SK-N-SH (cell line): Measurements from ENCODE around the gene TDRD5. TPM values are rescaled to one million over a fixed set of nuclear protein-coding genes. Genes with fewer than 3 reads are reported as not detected.

Experiments used
- CTCF ChIA-PET: fragments of 300-600, 350-600 bp; formaldehyde crosslinking; extraction: SDS; loops from one replicate; lab custom pipeline; 2021; lab: Yijun Ruan, JAX
- POLR2A ChIA-PET: fragments of 350-600 bp; sonication (Branson Sonifier 250); formaldehyde crosslinking; extraction: SDS; loops from one replicate; lab custom pipeline; 2020; ENCODE audit warnings: antibody characterized with exemption, inconsistent platforms; lab: Yijun Ruan, JAX
- DNase-seq: peaks from one replicate; pipeline ENCODE4 v3.0.0; 2012
- H2AFZ ChIP-seq: fragments of 200-600 bp; sonication (generic); 2 replicates; pipeline ENCODE4 v1.8.1; 2016; ENCODE audit warnings: antibody characterized with exemption, mild to moderate bottlenecking, low read depth
- H3F3A ChIP-seq: fragments of 200-600 bp; sonication (generic); replicated peaks from 2 replicates; pipeline ENCODE3; 2016; ENCODE audit warnings: antibody characterized with exemption, mild to moderate bottlenecking; ENCODE audit not compliant: insufficient read depth
- H3K27ac ChIP-seq, 2 experiments: fragments of 200-500 bp in 1 of 2; fragments of 200-600 bp in 1 of 2; sonication (Bioruptor generic) in 1 of 2; sonication (generic), shearing (Covaris generic) in 1 of 2; 2 replicates each; pipeline versions ENCODE4 v1.5.1 to v1.6.1; 2014 to 2016; ENCODE audit warnings: low read depth in 2 of 2, inconsistent platforms in 1 of 2, low read length in 1 of 2, mild to moderate bottlenecking in 1 of 2, mixed read lengths in 1 of 2
- H3K27me3 ChIP-seq: fragments of 200-600 bp; sonication (generic), shearing (Covaris generic); 2 replicates; pipeline ENCODE4 v1.6.1; 2016; ENCODE audit warnings: mixed run types; ENCODE audit not compliant: insufficient read depth
- H3K36me3 ChIP-seq, 2 experiments: fragments of 200-500 bp in 1 of 2; fragments of 200-600 bp in 1 of 2; sonication (Bioruptor generic) in 1 of 2; sonication (generic) in 1 of 2; replicated peaks in 1 of 2; 2 replicates each; pipeline versions ENCODE3 to v1.5.1; 2014 to 2016; ENCODE audit warnings: low read length in 1 of 2, mild to moderate bottlenecking in 1 of 2; ENCODE audit not compliant: insufficient read depth in 2 of 2, control insufficient read depth in 1 of 2
- H3K4me1 ChIP-seq, 2 experiments: fragments of 200-500 bp in 1 of 2; fragments of 200-600 bp in 1 of 2; sonication (Bioruptor generic) in 1 of 2; sonication (generic), shearing (Covaris generic) in 1 of 2; 2 replicates each; pipeline versions ENCODE4 v1.5.1 to v1.6.1; 2014 to 2016; ENCODE audit warnings: low read depth in 1 of 2, low read length in 1 of 2, mixed run types in 1 of 2; ENCODE audit not compliant: insufficient read depth in 2 of 2, control insufficient read depth in 1 of 2
- H3K4me2 ChIP-seq: fragments of 200-600 bp; sonication (generic), shearing (Covaris generic); 2 replicates; pipeline ENCODE4 v1.6.1; 2017; ENCODE audit warnings: mixed run types
- H3K4me3 ChIP-seq, 2 experiments: fragments of 200-500 bp in 1 of 2; fragments of 200-600 bp in 1 of 2; sonication (Bioruptor generic) in 1 of 2; sonication (generic), shearing (Covaris generic) in 1 of 2; 2 replicates each; pipeline versions ENCODE4 v1.5.1 to v1.8.1; 2014 to 2016; ENCODE audit warnings: low read depth in 2 of 2, inconsistent platforms in 1 of 2, low read length in 1 of 2, mild to moderate bottlenecking in 1 of 2, mixed read lengths in 1 of 2, moderate library complexity in 1 of 2
- H3K79me2 ChIP-seq: fragments of 200-600 bp; sonication (generic); 2 replicates; pipeline ENCODE4 v1.8.1; 2017; ENCODE audit warnings: mild to moderate bottlenecking; ENCODE audit not compliant: insufficient read depth
- H3K9ac ChIP-seq: fragments of 200-600 bp; sonication (generic); 2 replicates; pipeline ENCODE4 v1.6.1; 2017; ENCODE audit warnings: mixed run types
- H3K9me2 ChIP-seq: fragments of 200-600 bp; sonication (generic); 2 replicates; pipeline ENCODE4 v1.6.1; 2017; ENCODE audit warnings: mixed run types
- H3K9me3 ChIP-seq: fragments of 200-600 bp; sonication (generic); 2 replicates; pipeline ENCODE4 v1.6.1; 2017; ENCODE audit warnings: mixed run types, mild to moderate bottlenecking, moderate library complexity
- H4K20me1 ChIP-seq: fragments of 200-600 bp; sonication (generic); 2 replicates; pipeline ENCODE4 v1.6.1; 2017; ENCODE audit warnings: mild to moderate bottlenecking, mixed run types; ENCODE audit not compliant: insufficient read depth
- CHD2 ChIP-seq: fragments of 150-350 bp; IDR thresholded peaks from 2 replicates; pipeline ENCODE4 v1.6.1; 2018; ENCODE audit warnings: low read length; ENCODE audit not compliant: partially characterized antibody
- CTCF ChIP-seq: fragments of 200-600 bp; sonication (generic); IDR thresholded peaks from 2 replicates; pipeline ENCODE4 v1.6.1; 2017; ENCODE audit warnings: antibody characterized with exemption, mild to moderate bottlenecking, moderate library complexity
- ELF1 ChIP-seq: IDR thresholded peaks from 2 replicates; pipeline ENCODE4 v1.4.0; 2012
- EP300 ChIP-seq, 2 experiments: IDR thresholded peaks; 2 replicates each; pipeline versions ENCODE4 v1.4.0 to v1.6.1; 2012; ENCODE audit warnings: borderline replicate concordance in 1 of 2, low read depth in 1 of 2, low read length in 1 of 2
- FOSL2 ChIP-seq: IDR thresholded peaks from 2 replicates; pipeline ENCODE4 v1.4.0; 2012; ENCODE audit warnings: low read depth, mild to moderate bottlenecking, moderate library complexity, borderline replicate concordance
- FOXJ3 ChIP-seq: sonication (generic); formaldehyde crosslinking; IDR thresholded peaks from 2 replicates; pipeline ENCODE4 v1.5.1; 2020; ENCODE audit warnings: mild to moderate bottlenecking, missing genetic modification reagents
- GABPA ChIP-seq: IDR thresholded peaks from 2 replicates; pipeline ENCODE4 v1.4.0; 2012; ENCODE audit warnings: low read depth, mild to moderate bottlenecking
- MAX ChIP-seq: IDR thresholded peaks from 2 replicates; pipeline ENCODE4 v1.4.0; 2012; ENCODE audit warnings: low read depth
- MEF2A ChIP-seq: IDR thresholded peaks from 2 replicates; pipeline ENCODE4 v1.4.0; 2012; ENCODE audit warnings: low read depth, borderline replicate concordance
- NFIC ChIP-seq: IDR thresholded peaks from 2 replicates; pipeline ENCODE4 v1.4.0; 2012; ENCODE audit warnings: borderline replicate concordance
- POLR2AphosphoS5 ChIP-seq: IDR thresholded peaks from 2 replicates; pipeline ENCODE4 v1.6.1; 2012; ENCODE audit warnings: low read depth, low read length
- RCOR1 ChIP-seq: fragments of 150-350 bp; IDR thresholded peaks from 2 replicates; pipeline ENCODE4 v1.6.1; 2017; ENCODE audit warnings: antibody characterized with exemption, low read length
- REST ChIP-seq: IDR thresholded peaks from 2 replicates; pipeline ENCODE4 v1.6.1; 2012; ENCODE audit warnings: mild to moderate bottlenecking, low read depth, low read length, moderate library complexity
- RFX5 ChIP-seq: IDR thresholded peaks from 2 replicates; pipeline ENCODE4 v1.6.1; 2012; ENCODE audit warnings: mild to moderate bottlenecking, improper control_type of control experiment, low read length
- TAF1 ChIP-seq: IDR thresholded peaks from 2 replicates; pipeline ENCODE4 v1.6.1; 2012; ENCODE audit warnings: low read depth, mild to moderate bottlenecking, low read length, moderate library complexity, borderline replicate concordance
- TEAD4 ChIP-seq: IDR thresholded peaks from 2 replicates; pipeline ENCODE4 v1.4.0; 2012; ENCODE audit warnings: mild to moderate bottlenecking, borderline replicate concordance; ENCODE audit not compliant: insufficient read depth
- USF2 ChIP-seq: fragments of 150-350 bp; IDR thresholded peaks from 2 replicates; pipeline ENCODE4 v1.6.1; 2017; ENCODE audit warnings: antibody characterized with exemption, low read length, low read depth, borderline replicate concordance
- ZBTB33 ChIP-seq: IDR thresholded peaks from 2 replicates; pipeline ENCODE4 v1.4.0; 2012; ENCODE audit warnings: low read depth, borderline replicate concordance
- WGBS: methylation state at CpG from one replicate; pipeline ENCODE4 v1.1.6; 2017; ENCODE audit warnings: low lambda C conversion rate; 5-methylcytosine and 5-hydroxymethylcytosine counted together
- polyA plus RNA-seq, 3 experiments: library from polyadenylated mRNA; depleted of rRNA; stranded (reverse); fragments of >200 nt; gene quantifications; 2 replicates each; pipeline ENCODE4 v1.2.3, GENCODE V29; 2012

TDRD5 gene
- polyA plus RNA-seq, 1 of the 3 experiments (the other 2 are of a cell fraction): not detected

GRCh38 chr1:179590671-179591070, 961 bp upstream of the TDRD5 start:
- H3K36me3 ChIP-seq: no peaks in the 10 kb centered on the region
- H3F3A ChIP-seq: no peaks in the 10 kb centered on the region
- WGBS: 56% methylated on average over 10 of the region's 11 CpGs
- TF ChIP-seq MEF2A: no peak
- TF ChIP-seq MAX: no peak
- TF ChIP-seq FOSL2: no peak
- TF ChIP-seq POLR2AphosphoS5: no peak
- no peak for TF ChIP-seq TAF1
- no peak for TF ChIP-seq REST
- TF ChIP-seq RCOR1: no peak
- no peak for TF ChIP-seq ZBTB33
- TF ChIP-seq EP300 (IDR thresholded peaks at IDR 0.05; ENCODE audit: borderline replicate concordance in 1 of 2, low read depth in 1 of 2, low read length in 1 of 2): no peak
- TF ChIP-seq CHD2: no peak
- no peak for TF ChIP-seq CTCF
- TF ChIP-seq NFIC: no peak
- no peak for TF ChIP-seq TEAD4
- no peak for TF ChIP-seq USF2
- TF ChIP-seq FOXJ3 (CRISPR knock-in tag): no peak
- no peak for TF ChIP-seq RFX5
- TF ChIP-seq ELF1: no peak
- TF ChIP-seq GABPA: no peak
- no peaks in the 10 kb centered on the region for H3K79me2 ChIP-seq
- H3K27me3 ChIP-seq: no peaks in the 10 kb centered on the region; the same call in 1 of the 2 replicates
- no peak overlapping the region for H3K9ac ChIP-seq
- DNase-seq: no peak
- H3K4me1 ChIP-seq: no peaks in the 10 kb centered on the region; a peak in 2 of 4 replicates
- no peak overlapping the region for H3K4me2 ChIP-seq
- H3K27ac ChIP-seq: no peak overlapping the region
- H3K9me2 ChIP-seq: no peaks in the 10 kb centered on the region
- CTCF ChIA-PET: no interaction called here
- H4K20me1 ChIP-seq: no peaks in the 10 kb centered on the region
- H2AFZ ChIP-seq: no peak overlapping the region
- POLR2A ChIA-PET: no interaction called here
- no peaks in the 10 kb centered on the region for H3K9me3 ChIP-seq
- no peak overlapping the region for H3K4me3 ChIP-seq
